Progenitor cell of endocrine pancreas (in vitro differentiated cells): Measurements from ENCODE around the gene XYLB. TPM values are rescaled to one million over a fixed set of nuclear protein-coding genes. Genes with fewer than 3 reads are reported as not detected.

Experiments used
- DNase-seq: peaks from one replicate; pipeline ENCODE4 v3.0.0; 2021; ENCODE audit warnings: low spot score; ENCODE audit not compliant: unreplicated experiment
- H3K27ac Mint-ChIP-seq: 2 replicates; pipeline ENCODE4 v1.8.0; 2021; ENCODE audit warnings: mild to moderate bottlenecking, moderate library complexity, mixed read lengths
- H3K27me3 Mint-ChIP-seq: 2 replicates; pipeline ENCODE4 v1.8.0; 2021; ENCODE audit warnings: mixed read lengths
- H3K36me3 Mint-ChIP-seq: 2 replicates; pipeline ENCODE4 v1.8.0; 2022; ENCODE audit warnings: mixed read lengths; ENCODE audit not compliant: insufficient read depth
- H3K4me1 Mint-ChIP-seq: 2 replicates; pipeline ENCODE4 v1.8.0; 2021; ENCODE audit warnings: low read depth, mixed read lengths
- H3K4me3 Mint-ChIP-seq: 2 replicates; pipeline ENCODE4 v1.8.0; 2021; ENCODE audit warnings: low read depth, mild to moderate bottlenecking, moderate library complexity, mixed read lengths
- H3K9me3 Mint-ChIP-seq: 2 replicates; pipeline ENCODE4 v1.8.0; 2021; ENCODE audit warnings: low read depth, mixed read lengths
- CTCF ChIP-seq: fragments of 200-600 bp; sonication (generic); IDR thresholded peaks from one replicate; pipeline ENCODE4 v1.5.0; 2021; ENCODE audit warnings: antibody characterized with exemption, mild to moderate bottlenecking; ENCODE audit not compliant: unreplicated experiment
- total RNA-seq: library from RNA; stranded (reverse); gene quantifications from 2 replicates; pipeline ENCODE4 v1.2.1, GENCODE V29; 2021

XYLB gene
- total RNA-seq, 1 donor from 2014 or later, result 4.0 TPM

GRCh38 chr3:38370149-38370548 is 23.6 kb downstream of the XYLB start:
- peaks cover 6% of the 10 kb centered on the region for H3K36me3 Mint-ChIP-seq
- H3K27ac Mint-ChIP-seq, result no peak overlapping the region
- no peaks in the 10 kb centered on the region for H3K27me3 Mint-ChIP-seq
- H3K4me3 Mint-ChIP-seq, result no peak overlapping the region
- peaks cover 3% of the 10 kb centered on the region for H3K4me1 Mint-ChIP-seq
- no peak for DNase-seq
- no peak for TF ChIP-seq CTCF
- H3K9me3 Mint-ChIP-seq, result no peaks in the 10 kb centered on the region

- no peak overlapping the region for H3K27ac Mint-ChIP-seq
- peaks cover 3% of the 10 kb centered on the region for H3K4me1 Mint-ChIP-seq
- no peaks in the 10 kb centered on the region for H3K9me3 Mint-ChIP-seq
- H3K4me3 Mint-ChIP-seq, result no peak overlapping the region
- H3K36me3 Mint-ChIP-seq, result peaks cover 6% of the 10 kb centered on the region
- no peaks in the 10 kb centered on the region for H3K27me3 Mint-ChIP-seq
- DNase-seq, result no peak
- no peak for TF ChIP-seq CTCF
Observed at GRCh38 chr3:38370861-38371260, 24.3 kb downstream of the XYLB start.

DNA sequence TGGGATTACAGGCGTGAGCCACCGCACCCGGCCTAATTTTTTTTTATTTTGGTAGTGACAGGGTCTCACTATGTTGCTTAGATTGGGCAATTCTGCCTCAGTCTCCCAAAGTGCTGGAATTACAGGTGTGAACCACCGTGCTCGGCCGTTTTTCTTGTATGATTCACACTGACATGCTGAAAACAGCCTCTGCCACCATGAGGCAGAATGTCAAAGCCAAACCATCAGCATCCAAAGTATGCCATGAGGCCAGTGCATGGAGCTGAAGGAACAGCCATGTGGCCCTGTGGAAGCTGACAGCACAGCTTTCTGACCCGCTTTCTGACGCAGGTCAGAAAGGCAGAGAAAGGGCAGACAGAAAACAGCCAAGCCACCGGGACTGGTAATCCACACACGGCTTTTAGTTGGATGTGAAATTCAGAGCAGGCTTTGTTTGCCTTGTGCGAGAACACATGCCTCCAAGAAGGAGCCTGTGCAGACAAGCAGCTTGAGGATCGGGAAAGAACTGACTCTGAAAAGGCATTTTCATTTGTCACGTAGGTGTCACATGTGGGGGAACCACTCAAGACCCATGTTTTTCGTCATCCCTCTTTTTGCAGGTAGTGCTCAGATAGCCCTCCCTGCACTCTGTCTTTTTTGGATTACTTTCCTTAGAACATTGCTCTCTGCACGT is 25.1 kb downstream of the XYLB start:
- peak overlapping the region; percentile 37 for H3K27ac Mint-ChIP-seq
- H3K4me3 Mint-ChIP-seq, result no peak overlapping the region
- no peaks in the 10 kb centered on the region for H3K27me3 Mint-ChIP-seq
- DNase-seq, result no peak
- TF ChIP-seq CTCF, result no peak
- no peaks in the 10 kb centered on the region for H3K9me3 Mint-ChIP-seq
- peaks cover 6% of the 10 kb centered on the region for H3K36me3 Mint-ChIP-seq
- peaks cover 3% of the 10 kb centered on the region for H3K4me1 Mint-ChIP-seq

DNA sequence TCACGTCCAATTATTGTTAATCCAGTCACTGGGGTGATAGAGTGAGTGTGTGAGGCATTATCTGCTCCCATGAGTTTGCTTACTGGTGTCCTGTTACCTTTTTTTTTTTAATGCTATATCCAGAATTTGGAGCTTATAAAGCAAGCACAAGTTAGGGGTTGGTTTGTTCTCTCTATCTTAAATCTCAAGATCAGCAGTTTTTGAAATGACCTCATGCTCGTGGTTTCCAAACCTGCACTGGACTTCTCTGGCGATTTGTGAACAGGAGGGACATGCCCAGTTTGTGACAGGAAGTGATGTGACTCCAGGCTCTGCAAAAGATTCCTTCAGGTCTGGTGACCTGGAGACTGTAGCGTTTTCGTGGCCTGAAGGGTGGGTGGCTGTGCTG is 25.6 kb downstream of the XYLB start:
- no peaks in the 10 kb centered on the region for H3K9me3 Mint-ChIP-seq
- no peak overlapping the region for H3K4me3 Mint-ChIP-seq
- peaks cover 6% of the 10 kb centered on the region for H3K36me3 Mint-ChIP-seq
- peak overlapping the region; percentile 37 for H3K27ac Mint-ChIP-seq
- no peak for DNase-seq
- no peak for TF ChIP-seq CTCF
- no peaks in the 10 kb centered on the region for H3K27me3 Mint-ChIP-seq
- peaks cover 3% of the 10 kb centered on the region for H3K4me1 Mint-ChIP-seq

- DNase-seq, result no peak
- Mint-ChIP-seq H3K36me3 (peaks cover 3% of the 10 kb centered on the region), H3K4me3 (no peak overlapping the region), H3K9me3 (no peaks in the 10 kb centered on the region), H3K27me3 (no peaks in the 10 kb centered on the region), H3K27ac (no peak overlapping the region), H3K4me1 (peaks cover 3% of the 10 kb centered on the region)
- no peak for TF ChIP-seq CTCF
Observed at GRCh38 chr3:38374221-38374620, 27.6 kb downstream of the XYLB start.
